Cardiac muscle cell (in vitro differentiated cells and primary cell): ENCODE measurements around the gene CDC23. TPM values are rescaled to one million over a fixed set of nuclear protein-coding genes. Genes with fewer than 3 reads are reported as not detected.

Source experiments
- DNase-seq, 2 donors: peaks; one replicate each; pipeline versions ENCODE4 v3.0.0 to v3.0.0-alpha.2; 2010 to 2017; ENCODE audit warnings: low read depth in 1 of 2, low spot score in 1 of 2
- H3K27ac ChIP-seq: fragments of 200-600 bp; sonication (generic); 2 replicates; pipeline ENCODE4 v1.5.1; 2016
- H3K27me3 ChIP-seq: fragments of 200-600 bp; sonication (generic); 2 replicates; pipeline ENCODE4 v1.6.0; 2016; ENCODE audit warnings: control low read depth
- H3K36me3 ChIP-seq: fragments of 200-600 bp; sonication (generic); 2 replicates; pipeline ENCODE4 v1.5.1; 2016; ENCODE audit warnings: control low read depth
- H3K4me1 ChIP-seq: fragments of 200-600 bp; sonication (generic); 2 replicates; pipeline ENCODE4 v1.8.1; 2017; ENCODE audit warnings: low read depth, mild to moderate bottlenecking, mixed run types
- H3K4me3 ChIP-seq: fragments of 200-600 bp; sonication (generic); 2 replicates; pipeline ENCODE4 v1.5.1; 2016; ENCODE audit warnings: mild to moderate bottlenecking
- H3K9me3 ChIP-seq: fragments of 200-600 bp; sonication (generic); 2 replicates; pipeline ENCODE4 v1.5.1; 2017; ENCODE audit warnings: low read depth, mild to moderate bottlenecking, control low read depth
- polyA plus RNA-seq: library from polyadenylated mRNA; unstranded; fragments of >200 nt; fragmentation: Nextera tagmentation; extraction: Ambion mirVana; gene quantifications from 2 replicates; pipeline ENCODE4 v1.2.1, GENCODE V29; 2016
- total RNA-seq: library from RNA; depleted of rRNA; stranded (reverse); fragments of >200 nt; gene quantifications from 2 replicates; pipeline ENCODE4 v1.2.3, GENCODE V29; 2016
- TF ChIP-seq, protein P1 (sequence below): IDR thresholded peaks from 2 replicates; pipeline ENCODE4 v1.5.1; 2012; ENCODE audit warnings: low read depth, mild to moderate bottlenecking, low read length

Gene CDC23
- total and polyA plus RNA-seq, 2 experiments from 2014 or later: 26.0 to 60.1 TPM

- no peak for DNase-seq
- Histone ChIP-seq H3K27ac (no peak overlapping the region), H3K27me3 (no peaks in the 10 kb centered on the region), H3K9me3 (no peaks in the 10 kb centered on the region), H3K4me3 (no peak overlapping the region), H3K4me1 (no peaks in the 10 kb centered on the region), H3K36me3 (no peaks in the 10 kb centered on the region)
- TF ChIP-seq, protein P1, sequence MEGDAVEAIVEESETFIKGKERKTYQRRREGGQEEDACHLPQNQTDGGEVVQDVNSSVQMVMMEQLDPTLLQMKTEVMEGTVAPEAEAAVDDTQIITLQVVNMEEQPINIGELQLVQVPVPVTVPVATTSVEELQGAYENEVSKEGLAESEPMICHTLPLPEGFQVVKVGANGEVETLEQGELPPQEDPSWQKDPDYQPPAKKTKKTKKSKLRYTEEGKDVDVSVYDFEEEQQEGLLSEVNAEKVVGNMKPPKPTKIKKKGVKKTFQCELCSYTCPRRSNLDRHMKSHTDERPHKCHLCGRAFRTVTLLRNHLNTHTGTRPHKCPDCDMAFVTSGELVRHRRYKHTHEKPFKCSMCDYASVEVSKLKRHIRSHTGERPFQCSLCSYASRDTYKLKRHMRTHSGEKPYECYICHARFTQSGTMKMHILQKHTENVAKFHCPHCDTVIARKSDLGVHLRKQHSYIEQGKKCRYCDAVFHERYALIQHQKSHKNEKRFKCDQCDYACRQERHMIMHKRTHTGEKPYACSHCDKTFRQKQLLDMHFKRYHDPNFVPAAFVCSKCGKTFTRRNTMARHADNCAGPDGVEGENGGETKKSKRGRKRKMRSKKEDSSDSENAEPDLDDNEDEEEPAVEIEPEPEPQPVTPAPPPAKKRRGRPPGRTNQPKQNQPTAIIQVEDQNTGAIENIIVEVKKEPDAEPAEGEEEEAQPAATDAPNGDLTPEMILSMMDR: no peak
Measured at GRCh38 chr5:138229387-138229786, 16.3 kb upstream of the CDC23 start.

DNA sequence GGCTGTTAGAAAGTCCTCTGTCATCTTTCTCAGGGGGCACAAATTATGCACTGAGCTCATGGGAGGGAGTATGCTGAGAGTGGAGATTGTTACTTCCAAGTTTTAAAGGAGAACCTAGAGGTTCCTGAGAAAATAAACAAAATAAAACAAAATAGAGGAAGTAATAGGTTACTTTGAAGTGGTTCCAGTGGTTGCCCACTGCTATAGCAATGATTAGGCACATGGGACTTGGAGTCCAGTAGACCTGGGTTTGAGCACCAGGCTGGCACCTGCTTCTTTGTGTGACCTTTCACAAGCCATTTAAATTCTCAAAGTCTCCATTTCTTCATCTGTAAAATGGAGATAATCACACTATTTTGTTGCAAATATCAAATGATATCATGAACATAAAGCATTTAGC lies 13.8 kb upstream of the CDC23 start:
- Histone ChIP-seq H3K36me3 (no peaks in the 10 kb centered on the region), H3K9me3 (no peaks in the 10 kb centered on the region), H3K4me1 (no peaks in the 10 kb centered on the region), H3K27me3 (no peaks in the 10 kb centered on the region), H3K27ac (no peak overlapping the region), H3K4me3 (no peak overlapping the region)
- TF ChIP-seq, protein P1: no peak
- no peak for DNase-seq

- H3K4me3 ChIP-seq: no peak overlapping the region
- TF ChIP-seq, protein P1: no peak
- H3K27ac ChIP-seq: no peak overlapping the region
- H3K4me1 ChIP-seq: no peaks in the 10 kb centered on the region
- H3K9me3 ChIP-seq: no peaks in the 10 kb centered on the region
- H3K27me3 ChIP-seq: no peaks in the 10 kb centered on the region
- no peaks in the 10 kb centered on the region for H3K36me3 ChIP-seq
- no peak for DNase-seq
Measured at GRCh38 chr5:138224712-138225111, 11.6 kb upstream of the CDC23 start.

GRCh38 chr5:138223532-138223931 lies 10.4 kb upstream of the CDC23 start:
- H3K27ac ChIP-seq: no peak overlapping the region
- no peaks in the 10 kb centered on the region for H3K9me3 ChIP-seq
- TF ChIP-seq, protein P1: no peak
- no peaks in the 10 kb centered on the region for H3K27me3 ChIP-seq
- H3K4me3 ChIP-seq: no peak overlapping the region
- no peak for DNase-seq
- H3K4me1 ChIP-seq: no peaks in the 10 kb centered on the region
- no peaks in the 10 kb centered on the region for H3K36me3 ChIP-seq

- Histone ChIP-seq H3K4me3 (no peak overlapping the region), H3K9me3 (no peaks in the 10 kb centered on the region), H3K27me3 (no peaks in the 10 kb centered on the region), H3K36me3 (no peaks in the 10 kb centered on the region), H3K4me1 (peaks cover 5% of the 10 kb centered on the region), H3K27ac (no peak overlapping the region)
- TF ChIP-seq, protein P1: no peak
- no peak for DNase-seq
Measured at GRCh38 chr5:138216799-138217198, 3.7 kb upstream of the CDC23 start.

DNA sequence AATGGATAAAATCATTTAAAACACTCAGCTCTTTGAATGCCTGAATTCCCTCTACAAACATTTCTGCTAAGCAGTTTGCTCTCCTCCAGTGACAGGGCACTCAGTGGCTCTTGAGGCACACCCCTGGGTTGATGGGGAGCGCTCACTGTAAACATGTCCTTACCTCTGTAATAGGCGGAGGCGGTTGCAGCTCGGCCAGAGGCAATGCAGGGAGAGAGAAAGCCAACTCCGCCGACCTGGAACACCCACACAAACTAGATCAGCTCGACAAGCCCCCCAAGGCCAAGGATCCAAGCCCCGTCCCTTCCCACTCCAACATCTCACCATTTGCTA lies 329 bp downstream of the CDC23 start:
- Histone ChIP-seq H3K4me1 (peaks cover 5% of the 10 kb centered on the region), H3K27me3 (no peaks in the 10 kb centered on the region), H3K36me3 (no peaks in the 10 kb centered on the region), H3K9me3 (no peaks in the 10 kb centered on the region), H3K4me3 (peak overlapping the region; percentile 88), H3K27ac (peak overlapping the region; percentile 98)
- TF ChIP-seq, protein P1: no peak
- DNase-seq: no peak
